Glomerular visceral epithelial cell (primary cell): Measurements from ENCODE around the gene C1QL2.

Experiments used
- DNase-seq: peaks from one replicate; pipeline ENCODE4 v3.0.0-alpha.2; 2016; ENCODE audit errors: extremely low spot score

C1QL2 gene

DNA sequence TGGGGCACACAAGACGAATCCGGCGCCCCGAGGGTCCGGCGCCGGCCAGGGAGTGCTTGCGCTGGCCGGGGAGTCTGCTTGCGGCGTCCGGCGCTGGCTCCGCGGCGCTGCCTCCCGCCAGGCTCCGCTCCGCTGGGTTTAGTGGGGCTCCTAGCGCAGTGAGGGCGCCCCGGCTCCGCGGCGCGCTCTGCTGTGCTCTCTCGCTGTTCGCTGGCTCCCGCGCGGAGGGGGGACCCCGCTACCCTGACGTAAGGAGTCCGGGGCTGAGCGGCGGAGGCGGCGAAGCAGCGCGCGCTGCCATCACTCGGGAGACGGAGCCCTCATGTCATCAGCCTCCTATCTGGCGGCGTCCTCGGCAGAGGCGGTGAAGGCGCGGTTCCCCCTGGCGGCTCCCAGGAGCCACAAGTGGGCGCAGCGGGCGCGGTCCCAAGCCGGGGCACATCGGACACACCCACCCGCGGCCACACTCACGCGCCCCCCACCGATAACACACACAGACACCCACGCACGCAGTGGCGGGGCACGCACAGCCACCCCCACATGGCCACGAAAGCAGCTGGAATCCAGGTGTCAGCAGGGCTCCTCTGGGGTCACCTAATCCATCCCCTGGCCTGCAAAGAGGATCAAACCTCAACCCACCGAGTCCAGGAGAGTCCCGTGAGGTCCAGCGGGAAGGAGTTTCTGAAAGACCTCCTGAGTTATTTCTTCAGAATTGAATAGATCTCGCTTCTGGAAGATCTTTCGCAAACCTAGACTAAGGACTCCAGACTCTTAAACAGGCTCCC is at the start of gene C1QL2:
C1QL2 (minus strand) TSS at position 189 of the 785 bp plus-strand sequence. CDS start 482 bp downstream, outside the sequence.
- no peak for DNase-seq

DNA sequence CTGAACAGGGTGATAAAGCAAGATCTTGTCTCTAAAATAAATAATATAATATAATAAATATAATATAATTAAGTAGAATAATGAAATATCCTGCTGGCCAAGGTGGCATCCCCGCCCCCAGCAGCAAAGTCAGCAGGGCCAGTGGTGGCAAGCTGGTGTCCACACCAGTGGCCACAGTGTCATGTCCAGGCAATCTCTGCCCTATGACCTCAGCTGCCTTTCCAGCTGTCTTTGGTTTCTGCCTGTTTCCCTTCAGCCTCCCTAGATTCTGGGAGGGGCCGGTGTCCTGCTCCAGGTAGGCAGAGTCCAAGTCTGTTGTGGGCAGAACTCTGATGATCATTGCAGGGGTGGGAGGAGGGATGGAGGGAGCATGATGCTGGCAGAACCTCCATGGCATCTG is 48.9 kb upstream of the C1QL2 start:
- no peak for DNase-seq

DNA sequence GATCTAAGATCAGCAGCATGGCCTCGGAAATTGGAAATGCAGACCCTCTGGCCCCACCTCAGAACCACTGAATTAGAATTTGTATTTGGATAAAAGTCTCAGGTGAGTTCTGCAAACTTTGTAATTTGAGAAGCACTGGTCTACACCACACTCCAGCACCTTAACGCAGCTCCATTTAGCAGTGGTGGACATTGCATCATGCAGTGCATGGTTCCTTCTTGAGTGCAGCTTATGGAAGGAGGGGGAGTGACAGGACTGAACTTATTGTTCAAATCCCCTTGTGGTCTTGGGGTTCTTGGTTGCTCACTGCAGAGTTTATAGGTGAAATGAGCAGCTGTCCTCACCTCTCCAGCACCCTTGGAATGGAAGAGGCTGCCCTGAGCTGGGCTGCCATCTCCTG is 47.6 kb upstream of the C1QL2 start:
- no peak for DNase-seq

DNA sequence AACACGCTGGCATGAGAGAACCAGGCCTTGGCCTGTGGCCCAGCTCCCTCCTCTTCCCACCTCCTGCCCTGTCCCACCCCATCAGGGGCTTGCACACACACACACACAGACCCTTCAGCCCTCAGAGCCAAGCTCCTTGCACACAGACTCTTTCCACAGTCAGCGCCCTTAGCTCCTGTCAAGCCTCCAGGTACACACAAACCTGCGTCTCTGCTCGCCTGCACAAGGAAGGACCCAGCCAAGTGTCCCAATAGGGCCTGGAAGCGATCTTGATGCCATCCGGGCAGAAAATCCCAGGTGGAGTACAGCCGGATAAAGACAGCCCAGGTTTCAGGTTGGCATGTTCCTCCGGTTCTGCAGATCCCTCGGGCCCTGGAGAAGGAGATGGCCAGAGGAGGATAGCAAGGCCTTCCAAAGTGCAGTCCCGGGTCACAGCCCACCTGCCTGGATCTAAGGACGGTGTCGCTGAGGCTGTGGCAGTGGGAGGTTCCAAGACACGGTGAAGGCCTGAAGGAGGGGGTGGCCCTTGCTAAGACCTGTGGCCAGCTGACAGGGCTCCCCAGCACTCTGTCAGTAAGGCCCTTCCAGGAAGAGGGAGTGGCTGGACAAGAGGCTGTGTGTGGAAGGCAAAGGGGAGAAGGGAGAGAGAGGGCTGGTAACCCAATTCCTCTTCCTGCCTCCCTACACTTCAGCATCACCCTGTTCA is 46.6 kb upstream of the C1QL2 start:
- no peak for DNase-seq

DNA sequence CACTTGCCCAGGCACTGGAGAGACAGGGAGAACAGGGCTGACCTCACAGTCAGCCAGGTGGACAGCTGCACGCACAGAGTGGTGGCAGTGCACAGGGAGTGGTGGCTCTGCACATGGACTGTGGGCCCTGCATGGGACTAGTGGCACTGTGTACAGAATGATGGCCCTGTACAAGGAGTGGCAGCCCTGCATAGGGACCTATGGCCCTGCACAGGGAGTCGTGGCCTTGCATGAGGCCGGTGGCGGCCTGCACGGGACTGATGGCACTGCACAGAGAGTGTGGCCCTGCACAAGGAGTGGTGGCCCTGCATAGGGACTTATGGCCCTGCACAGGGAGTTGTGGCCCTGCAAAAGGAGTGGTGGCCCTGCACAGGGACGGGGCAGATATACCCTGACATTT is 46.0 kb upstream of the C1QL2 start:
- DNase-seq: no peak

DNA sequence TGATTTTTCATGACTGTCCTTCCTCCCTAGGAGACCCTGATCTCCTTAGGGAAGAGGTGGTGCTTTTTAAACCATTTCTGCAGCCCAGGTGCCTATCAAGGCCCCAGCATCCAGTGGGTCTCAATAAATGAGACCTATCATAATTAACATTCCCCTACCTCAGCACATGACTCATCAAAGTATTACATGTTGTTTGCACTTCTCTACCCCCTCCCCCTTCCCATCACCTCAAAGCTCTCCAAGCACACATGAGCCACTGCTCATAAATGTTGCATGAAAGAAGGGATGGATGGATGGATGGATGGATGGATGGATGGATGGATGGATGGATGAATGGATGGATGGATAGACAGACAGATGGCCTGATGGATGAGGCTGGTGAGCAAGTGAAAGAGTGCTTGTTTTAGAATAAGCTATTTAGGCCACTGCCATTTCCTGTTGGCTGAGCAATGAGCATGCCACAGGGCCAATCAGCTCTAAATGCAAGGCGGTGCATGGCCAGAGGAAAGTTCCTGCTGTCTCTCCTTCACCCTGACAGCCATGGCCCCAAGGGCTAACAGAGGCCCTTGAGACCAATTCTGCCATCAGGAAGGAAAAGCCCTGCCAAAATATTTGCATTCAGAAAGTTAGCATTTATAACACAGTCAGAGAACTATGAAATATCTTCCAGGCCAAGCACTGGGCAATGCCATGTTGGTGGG is 44.2 kb upstream of the C1QL2 start:
- DNase-seq: no peak

DNA sequence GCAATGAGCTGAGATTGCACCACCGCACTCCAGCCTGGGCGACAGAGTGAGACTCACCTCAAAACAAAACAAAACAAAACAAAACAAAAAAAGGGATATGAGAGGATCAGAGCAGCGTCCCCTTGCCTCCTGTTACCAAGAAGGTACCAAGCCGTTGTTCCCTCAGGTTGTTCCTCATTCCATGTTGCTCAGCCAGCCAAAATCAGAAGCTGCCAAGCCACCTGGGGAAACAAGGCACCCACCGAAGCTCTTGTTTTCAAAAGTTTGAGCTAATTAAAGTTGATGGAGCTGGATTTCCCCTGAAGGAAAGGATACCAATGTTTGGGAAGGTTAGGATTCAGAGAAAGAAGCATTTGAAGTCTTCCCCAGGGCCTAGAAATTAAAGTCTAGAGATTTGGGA is 43.3 kb upstream of the C1QL2 start:
- DNase-seq: no peak

DNA sequence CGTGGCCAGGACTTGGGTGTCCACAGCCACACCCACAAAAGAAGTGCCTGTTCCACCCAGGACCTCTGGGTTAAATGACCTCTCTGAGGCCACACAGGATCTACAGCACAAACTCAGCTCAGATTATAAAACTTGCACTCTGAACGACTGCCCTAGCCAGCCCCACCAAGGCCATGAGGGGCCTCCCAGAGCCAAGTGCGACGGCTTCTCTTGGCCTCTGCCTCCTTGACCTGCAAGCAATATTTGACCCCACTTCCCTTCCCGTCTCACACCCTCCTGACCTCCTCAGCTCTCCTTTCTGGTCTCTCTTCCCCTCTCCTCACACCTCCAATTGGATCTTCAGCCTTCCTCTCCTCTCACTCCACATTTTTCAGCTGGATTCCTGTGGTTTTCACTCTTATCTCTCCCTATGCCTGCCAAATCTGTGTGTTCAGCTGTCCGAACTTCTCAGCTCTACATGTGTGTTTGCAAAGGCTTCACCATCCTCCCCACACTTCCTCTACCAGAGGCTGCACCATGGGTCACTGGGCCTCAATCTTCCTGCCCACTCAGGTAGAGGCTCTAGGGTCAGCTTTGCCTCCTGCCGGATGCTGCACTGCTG is 39.8 kb upstream of the C1QL2 start:
- peak; percentile 48 for DNase-seq

DNA sequence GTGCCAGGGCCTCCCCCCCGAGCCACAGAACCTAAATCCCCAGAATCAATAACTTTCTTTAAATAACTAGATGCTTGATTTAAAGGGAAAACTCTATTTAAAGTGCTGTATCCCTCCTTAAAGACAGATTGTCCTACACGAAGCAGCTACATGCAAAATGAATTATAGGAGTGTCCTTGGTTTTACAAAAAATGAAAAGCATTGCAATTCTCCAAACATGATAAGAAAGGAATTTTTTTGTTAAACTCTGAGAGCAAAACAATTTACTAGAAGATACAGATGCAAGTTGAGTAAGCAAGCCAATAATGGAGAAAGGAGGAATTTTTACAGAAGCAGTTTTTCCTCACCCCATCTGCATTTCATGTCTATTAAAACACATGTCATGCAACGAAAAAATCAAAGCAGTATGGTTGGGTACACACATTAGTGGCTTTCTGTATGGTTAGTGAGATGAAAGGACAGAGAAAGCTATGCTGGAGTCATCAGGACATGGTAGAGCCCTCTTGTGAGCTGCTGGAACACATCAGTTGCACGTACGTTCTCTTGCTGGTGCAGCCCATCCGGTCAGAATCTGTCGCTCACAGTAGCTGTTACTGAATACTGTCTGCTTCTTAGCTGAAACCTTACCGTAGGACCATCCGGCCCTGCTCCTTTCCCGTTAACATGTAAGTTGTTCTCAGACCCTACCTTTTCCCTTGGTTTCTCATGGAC is 39.1 kb upstream of the C1QL2 start:
- DNase-seq: no peak

DNA sequence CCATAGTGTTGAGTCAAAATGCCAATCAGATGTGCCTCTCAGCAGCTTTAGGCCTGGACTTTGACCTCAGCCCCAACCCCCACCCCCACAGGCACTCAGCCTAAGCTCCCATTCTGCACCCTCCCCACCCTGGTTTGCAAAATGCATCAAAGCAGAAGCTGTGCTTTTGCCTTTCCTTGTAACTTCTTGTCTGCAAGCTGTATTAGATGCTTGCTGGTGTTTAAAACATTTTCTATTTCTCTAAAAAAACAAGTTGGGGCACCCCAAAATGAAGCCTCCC is 38.5 kb upstream of the C1QL2 start:
- no peak for DNase-seq

DNA sequence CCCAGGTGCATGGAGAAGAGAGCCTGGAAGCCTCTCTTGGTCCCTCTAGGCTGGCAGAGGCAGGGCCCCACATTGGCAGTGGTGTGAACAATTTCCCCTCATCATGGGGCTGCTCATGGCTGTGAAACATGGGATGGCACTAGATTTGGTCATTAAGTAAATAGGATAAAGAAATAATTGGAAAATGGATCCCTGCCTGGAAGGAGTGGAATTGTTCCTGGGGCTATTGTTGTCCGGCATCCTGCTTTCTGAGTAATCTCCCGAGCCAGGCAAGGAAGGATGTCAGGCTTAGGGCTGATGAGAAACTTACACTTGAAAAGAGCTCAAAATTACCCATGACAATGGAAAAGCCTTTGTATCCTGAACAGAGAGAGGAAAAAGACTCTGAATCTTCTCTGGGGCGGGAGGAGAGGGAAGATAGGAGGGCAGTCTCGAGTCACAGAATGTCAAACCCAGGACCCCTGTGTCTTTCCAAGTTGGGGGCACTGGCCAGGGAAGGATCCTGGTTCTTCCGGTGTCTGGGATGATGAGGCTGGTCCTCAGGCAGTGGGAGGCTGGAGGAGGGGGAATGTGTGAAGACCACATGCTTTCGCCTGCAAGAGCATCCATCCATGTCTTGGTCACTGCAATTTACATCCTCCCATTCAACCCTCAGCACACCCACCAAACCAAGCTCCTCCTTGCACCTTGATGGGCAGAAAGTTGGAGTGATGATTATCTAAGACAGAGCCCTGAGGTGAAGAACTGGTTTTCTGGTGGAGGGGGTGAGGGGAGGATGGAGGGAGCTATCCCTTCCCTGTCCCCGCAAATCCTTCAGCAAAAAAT is 38.0 kb upstream of the C1QL2 start:
- no peak for DNase-seq

DNA sequence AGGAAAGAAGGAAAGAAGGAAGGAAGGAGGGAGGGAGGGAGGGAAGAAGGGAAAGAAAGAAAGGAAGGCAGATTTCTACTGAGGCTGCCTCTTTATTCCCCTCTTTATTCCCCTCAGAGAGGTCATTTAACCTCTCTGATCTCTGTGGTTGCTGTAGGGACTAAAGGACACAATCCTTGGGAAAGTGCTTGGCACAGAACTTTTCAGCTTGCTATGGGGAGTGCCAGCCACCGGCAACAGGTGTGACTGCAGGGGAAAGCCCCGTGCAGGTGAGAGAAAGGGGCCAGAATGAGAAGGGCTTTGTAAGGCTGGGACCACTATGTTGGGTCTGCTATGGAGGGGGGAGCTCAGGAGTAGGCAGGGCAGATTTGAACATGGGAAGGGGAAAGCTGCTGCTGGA is 37.3 kb upstream of the C1QL2 start:
- DNase-seq: no peak

DNA sequence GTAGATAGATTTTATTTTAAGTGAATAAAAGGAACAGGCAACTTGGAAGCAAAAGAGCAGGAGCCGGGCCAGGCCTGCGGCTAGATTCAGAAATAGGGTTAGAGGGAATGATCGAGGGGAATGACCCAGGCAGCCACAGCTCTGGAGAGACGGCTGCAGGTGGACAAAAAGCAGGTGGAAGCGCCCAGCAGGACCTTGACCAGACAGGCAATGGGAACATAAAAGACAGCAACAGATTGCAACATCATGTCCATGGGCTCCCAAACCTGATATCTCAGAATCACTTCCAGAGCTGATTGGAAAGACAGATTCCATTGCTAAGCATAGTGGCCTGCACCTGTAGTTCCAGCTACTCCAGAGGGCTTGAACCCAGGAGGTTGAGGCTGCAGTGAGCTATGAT is 36.5 kb upstream of the C1QL2 start:
- DNase-seq: no peak

DNA sequence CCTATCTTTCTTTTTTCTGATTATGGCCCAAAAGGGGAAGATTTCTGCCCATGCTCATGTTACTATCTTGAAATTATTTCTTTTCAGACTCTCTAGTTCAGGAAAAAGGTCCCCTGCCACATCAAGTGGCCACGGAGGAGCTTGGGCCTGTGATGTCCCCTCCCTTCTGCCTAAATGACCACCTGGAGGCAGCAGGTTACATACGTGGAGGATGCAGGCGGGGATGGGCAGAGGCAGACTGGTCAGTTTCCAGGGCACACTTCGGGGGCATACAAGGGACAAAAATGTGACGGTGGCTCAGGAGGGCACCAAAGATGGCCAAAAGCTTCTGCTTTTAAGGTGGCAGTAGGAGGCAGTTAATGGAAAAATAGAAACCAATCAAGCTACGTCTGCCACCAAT is 34.3 kb upstream of the C1QL2 start:
- DNase-seq: no peak

DNA sequence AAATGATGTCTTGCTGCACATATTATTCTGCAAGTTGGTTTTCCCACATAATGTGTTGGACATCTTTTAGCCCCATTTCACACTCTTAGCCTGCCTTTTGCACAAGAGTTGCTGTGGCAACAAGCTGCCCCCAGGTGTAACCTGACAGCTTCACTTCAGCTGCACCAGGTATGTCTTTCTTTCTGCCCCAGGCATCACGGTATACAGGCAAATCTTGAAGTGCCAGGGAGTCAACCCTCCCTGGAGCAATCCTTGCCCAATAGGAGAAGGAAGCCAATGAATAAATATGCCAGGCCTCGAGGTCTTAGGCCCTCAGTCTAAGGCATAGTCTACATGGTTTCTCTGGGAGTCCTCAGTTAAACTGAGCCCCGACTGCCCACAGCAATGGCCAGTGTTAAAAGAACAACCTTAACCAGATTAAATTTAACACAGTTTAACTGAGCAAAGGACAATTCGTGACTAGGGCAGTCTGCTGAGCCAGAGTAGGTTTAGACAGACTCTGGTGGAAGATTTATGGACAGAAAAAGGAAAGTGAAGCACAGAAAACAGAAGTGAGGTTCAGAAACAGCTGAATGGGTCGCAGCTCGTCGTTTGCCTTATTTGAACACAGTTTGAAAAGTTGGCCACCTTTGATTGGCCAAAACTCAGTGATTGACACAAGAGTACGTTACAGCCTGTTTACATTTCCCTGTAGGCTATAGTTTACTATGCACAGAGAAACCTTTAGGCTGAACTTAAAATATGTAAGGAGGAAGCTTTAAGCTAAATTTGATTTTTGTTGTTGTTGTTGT is 32.0 kb upstream of the C1QL2 start:
- DNase-seq: no peak

DNA sequence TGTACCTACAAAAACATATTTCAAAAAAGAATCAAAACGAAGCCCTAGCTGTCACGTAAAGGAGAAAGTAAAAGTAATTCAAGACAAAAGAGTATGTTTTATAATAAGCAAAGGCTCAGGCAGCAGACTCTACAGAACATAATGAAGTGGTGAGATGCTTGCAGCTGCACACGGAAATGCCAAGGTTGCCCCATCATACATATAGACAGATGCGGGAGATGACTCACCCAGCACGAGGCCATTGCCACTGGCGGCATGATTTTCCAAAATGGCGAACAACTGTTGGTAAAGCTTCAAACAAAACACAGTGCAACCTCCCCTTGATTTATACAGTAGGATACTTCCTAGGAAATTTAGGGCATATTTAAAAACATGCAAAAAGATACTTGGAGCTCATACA is 26.0 kb upstream of the C1QL2 start:
- DNase-seq: no peak

DNA sequence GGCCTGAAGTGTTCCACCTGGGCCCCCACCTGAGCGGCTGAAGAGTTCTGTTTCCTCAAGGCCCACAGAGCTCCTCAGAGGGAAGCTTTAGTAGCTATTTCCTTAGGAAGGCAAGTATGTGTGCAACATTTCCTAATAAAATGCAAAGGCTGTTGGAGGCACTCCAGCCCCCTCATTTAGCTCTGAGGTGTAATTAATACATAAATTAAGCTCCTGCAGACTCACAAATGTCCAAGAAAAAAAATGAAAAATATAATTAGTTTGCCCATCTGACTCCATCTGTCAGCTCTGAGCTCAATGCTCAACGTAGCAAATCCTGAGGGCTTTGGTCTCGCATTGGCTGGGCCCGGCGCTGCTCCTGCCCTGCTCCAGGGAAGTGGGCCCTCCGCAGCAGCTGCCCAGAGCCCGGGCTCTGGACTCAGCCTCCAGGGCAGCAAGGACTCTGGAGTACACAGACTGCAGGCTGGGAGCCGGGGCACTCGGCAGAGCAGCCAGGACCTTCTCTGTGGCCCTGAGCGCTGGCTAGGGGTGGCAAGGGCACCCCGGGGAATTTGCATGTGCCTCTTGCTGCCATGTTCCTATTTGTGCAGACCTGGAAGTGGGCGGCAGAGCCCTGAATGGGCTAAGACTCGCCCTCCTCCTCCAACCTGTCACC is 23.4 kb upstream of the C1QL2 start:
- DNase-seq: no peak

DNA sequence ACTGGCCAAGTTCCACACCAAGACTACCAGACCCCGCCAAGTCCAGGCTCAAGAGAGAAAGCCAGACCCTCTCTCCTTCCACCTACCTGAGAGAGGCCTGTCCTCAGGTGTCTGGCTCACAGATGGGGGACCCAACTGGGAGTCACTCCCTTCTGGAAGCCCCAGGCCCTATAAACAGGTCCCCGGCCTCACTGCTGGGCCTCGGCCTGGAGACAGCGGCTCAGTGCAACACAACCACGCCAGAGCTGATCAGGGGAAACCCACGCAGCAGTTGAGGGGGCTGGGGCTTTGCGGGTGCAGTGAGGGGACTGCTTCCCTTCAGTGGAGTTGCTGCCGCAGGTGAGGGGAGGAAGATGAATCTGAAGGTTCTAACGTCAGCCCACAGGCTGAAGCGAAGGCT is 22.8 kb upstream of the C1QL2 start:
- no peak for DNase-seq

DNA sequence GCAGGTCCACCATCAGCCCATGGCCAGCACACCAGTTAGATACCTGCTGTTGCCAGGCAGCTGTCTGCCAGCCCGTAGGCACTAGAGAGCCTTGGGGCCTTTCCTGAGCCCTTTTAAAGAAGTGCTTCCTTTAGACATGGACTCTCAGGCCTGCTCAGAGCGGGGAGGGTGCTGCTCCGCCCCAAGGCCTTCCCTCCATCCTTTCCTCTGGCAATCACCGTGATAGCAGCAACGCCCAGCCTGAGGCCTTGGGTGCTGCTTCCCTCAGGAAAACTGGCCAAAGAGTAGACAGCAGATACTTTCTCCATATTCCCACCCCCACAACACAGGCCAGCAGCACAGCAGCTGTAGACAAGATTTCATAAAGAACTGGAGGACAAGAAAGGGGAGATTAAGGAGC is 22.3 kb upstream of the C1QL2 start:
- DNase-seq: no peak

DNA sequence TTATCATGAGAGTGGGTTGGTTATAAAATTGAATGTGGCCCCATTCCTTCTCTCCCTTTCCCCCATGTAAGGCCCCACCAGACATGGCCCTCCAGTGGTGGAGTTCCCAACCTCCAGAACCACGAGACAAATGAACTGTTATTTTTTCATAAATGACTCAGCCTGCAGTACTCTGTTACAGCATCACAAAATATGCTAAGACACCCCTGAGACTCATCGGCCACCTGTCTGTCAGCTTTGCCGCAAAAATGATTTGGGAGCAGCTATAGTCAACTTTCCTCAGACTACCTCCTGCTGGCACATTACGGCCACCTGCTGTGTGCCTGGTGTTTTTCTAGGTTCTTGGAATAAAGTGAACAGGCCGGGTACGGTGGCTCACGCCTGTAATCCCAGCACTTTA is 21.4 kb upstream of the C1QL2 start:
- DNase-seq: no peak
